Measurements from ENCODE around the gene SH3GL2. TPM values are rescaled to one million over a fixed set of nuclear protein-coding genes. Genes with fewer than 3 reads are reported as not detected.

The SH3GL2 gene
- total RNA-seq, 3 donors from 2014 or later (not counting 1 experiment from before 2014, with no cell fraction given): not detected

DNA sequence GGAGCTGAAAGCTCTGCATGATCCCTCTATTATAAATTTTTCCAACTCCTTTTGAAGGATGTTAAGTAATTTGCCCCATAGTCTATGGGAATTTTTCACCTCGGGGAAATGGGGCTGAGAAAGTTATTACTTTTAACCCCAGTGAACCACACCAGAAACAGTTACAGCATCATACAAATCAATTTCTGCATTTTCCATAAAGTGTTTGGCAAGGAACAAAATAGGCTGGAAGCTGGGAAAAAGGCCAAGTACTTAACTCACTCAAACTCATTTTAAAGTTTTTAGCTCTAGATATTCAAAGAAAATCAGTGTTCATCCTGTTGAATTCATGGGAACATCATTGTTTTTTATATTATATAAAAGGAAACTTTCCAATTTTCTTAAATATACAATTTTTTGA is 160.9 kb downstream of the SH3GL2 start:
- Histone ChIP-seq H3K36me3 (ENCODE audit: control insufficient read depth, insufficient read depth, low read length) (no peaks in the 10 kb centered on the region), H3K27me3 (ENCODE audit: control insufficient read depth, insufficient read depth, low read length) (no peaks in the 10 kb centered on the region), H3K27ac (ENCODE audit: low read length) (no peak overlapping the region), H3K4me1 (ENCODE audit: control insufficient read depth, insufficient read depth, low read length) (no peaks in the 10 kb centered on the region), H3K9me3 (ENCODE audit: control insufficient read depth, insufficient read depth, low read length) (no peaks in the 10 kb centered on the region), H3K4me3 (ENCODE audit: low read length) (no peak overlapping the region)
- DNase-seq (no peak), ATAC-seq (no peak)
- peaks cover 13 to 18% of the 10 kb centered on the region in 2 donors for H3K9me3 Mint-ChIP-seq
- no peaks in the 10 kb centered on the region for H3K27me3 Mint-ChIP-seq (ENCODE audit: low read depth in 2 of 2)
- H3K4me3 Mint-ChIP-seq: no peak overlapping the region
- H3K27ac Mint-ChIP-seq: no peak overlapping the region
- TF ChIP-seq, protein P1, sequence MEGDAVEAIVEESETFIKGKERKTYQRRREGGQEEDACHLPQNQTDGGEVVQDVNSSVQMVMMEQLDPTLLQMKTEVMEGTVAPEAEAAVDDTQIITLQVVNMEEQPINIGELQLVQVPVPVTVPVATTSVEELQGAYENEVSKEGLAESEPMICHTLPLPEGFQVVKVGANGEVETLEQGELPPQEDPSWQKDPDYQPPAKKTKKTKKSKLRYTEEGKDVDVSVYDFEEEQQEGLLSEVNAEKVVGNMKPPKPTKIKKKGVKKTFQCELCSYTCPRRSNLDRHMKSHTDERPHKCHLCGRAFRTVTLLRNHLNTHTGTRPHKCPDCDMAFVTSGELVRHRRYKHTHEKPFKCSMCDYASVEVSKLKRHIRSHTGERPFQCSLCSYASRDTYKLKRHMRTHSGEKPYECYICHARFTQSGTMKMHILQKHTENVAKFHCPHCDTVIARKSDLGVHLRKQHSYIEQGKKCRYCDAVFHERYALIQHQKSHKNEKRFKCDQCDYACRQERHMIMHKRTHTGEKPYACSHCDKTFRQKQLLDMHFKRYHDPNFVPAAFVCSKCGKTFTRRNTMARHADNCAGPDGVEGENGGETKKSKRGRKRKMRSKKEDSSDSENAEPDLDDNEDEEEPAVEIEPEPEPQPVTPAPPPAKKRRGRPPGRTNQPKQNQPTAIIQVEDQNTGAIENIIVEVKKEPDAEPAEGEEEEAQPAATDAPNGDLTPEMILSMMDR (IDR thresholded peaks at IDR 0.05): no peak
- H3K36me3 Mint-ChIP-seq: no peaks in the 10 kb centered on the region
- intact Hi-C loops (cut with micrococcal nuclease): no loop called here
- no peaks in the 10 kb centered on the region for H3K4me1 Mint-ChIP-seq
- WGBS (ENCODE audit: insufficient coverage): no CpG with 5 or more reads among the region's 1 CpG

DNA sequence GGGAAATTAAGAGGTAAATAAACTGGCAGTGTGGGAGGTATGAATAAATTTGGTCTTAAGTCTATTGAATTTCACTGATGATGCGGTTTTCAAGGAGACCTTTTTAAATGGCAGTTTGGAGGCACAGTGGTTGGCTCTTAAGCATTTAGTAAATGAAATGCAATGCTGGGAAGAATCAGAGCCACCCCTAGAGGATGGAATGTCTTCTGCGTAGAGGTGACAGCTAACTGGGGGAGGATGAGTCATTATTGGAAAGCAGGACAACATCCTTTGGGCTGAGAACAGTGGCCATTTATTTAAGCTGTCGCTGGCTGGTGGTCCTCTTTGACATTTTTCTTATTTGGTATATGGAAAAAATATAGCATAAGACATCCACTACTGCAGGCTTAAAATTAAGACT is 163.2 kb downstream of the SH3GL2 start:
- Mint-ChIP-seq H3K4me1 (no peaks in the 10 kb centered on the region), H3K36me3 (no peaks in the 10 kb centered on the region), H3K27ac (no peak overlapping the region), H3K9me3 (peaks cover 11% of the 10 kb centered on the region in 2 donors), H3K4me3 (no peak overlapping the region), H3K27me3 (ENCODE audit: low read depth in 2 of 2) (no peaks in the 10 kb centered on the region)
- Histone ChIP-seq H3K9me3 (ENCODE audit: control insufficient read depth, insufficient read depth, low read length) (no peaks in the 10 kb centered on the region), H3K4me1 (ENCODE audit: control insufficient read depth, insufficient read depth, low read length) (no peaks in the 10 kb centered on the region), H3K36me3 (ENCODE audit: control insufficient read depth, insufficient read depth, low read length) (no peaks in the 10 kb centered on the region), H3K4me3 (ENCODE audit: low read length) (no peak overlapping the region), H3K27me3 (ENCODE audit: control insufficient read depth, insufficient read depth, low read length) (no peaks in the 10 kb centered on the region), H3K27ac (ENCODE audit: low read length) (no peak overlapping the region)
- intact Hi-C loops (cut with micrococcal nuclease): no loop called here
- TF ChIP-seq, protein P1 (IDR thresholded peaks at IDR 0.05): no peak
- ATAC-seq: no peak
- DNase-seq: no peak
- 71% methylated on average over 3 of the region's 3 CpGs for WGBS (ENCODE audit: insufficient coverage)

DNA sequence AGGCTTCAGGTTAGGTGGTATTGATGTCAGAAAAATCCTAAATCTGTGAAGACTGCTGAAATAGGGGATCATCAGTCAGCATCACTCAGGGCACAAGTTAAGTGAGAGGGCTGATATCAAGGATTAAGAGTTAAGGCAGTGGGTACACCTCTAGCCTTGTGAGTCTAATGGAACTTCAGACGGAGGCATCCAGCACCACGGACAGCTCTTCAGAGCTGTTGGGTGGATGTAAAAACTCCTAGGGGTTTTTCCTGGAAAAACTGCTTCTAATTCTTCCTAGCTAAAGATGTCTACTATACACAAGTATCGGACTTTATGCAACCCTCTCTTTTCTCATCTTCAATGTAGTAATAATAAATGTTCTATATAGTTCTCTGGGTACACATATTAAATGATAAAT is 165.9 kb downstream of the SH3GL2 start:
- no peak for DNase-seq
- no peaks in the 10 kb centered on the region for H3K9me3 ChIP-seq (ENCODE audit: control insufficient read depth, insufficient read depth, low read length)
- no peaks in the 10 kb centered on the region for H3K4me1 Mint-ChIP-seq

DNA sequence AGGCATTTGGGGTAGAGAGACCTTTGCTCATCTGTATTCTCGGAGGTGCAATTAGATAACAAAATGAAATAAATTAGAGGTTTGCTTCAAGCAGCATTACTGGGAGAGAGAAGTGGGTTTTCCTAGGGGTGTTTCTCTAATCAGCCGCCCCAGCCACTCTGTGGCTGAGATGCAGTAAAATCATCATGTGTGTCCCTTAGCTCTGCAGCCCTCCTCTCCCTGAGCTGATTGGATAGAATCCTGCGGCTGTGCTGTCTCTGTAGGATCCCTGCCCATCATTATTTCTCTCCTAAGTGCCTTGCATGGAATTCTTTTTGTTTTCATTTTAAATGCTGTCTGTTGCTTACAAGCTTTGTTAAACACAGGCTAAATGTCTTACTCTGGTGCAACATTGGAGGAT is 171.4 kb downstream of the SH3GL2 start:
- no peak overlapping the region for H3K27ac Mint-ChIP-seq
- no peaks in the 10 kb centered on the region for H3K4me1 Mint-ChIP-seq
- intact Hi-C loops (cut with micrococcal nuclease): no loop called here
- Histone ChIP-seq H3K36me3 (ENCODE audit: control insufficient read depth, insufficient read depth, low read length) (no peaks in the 10 kb centered on the region), H3K4me3 (ENCODE audit: low read length) (no peak overlapping the region), H3K27ac (ENCODE audit: low read length) (no peak overlapping the region), H3K4me1 (ENCODE audit: control insufficient read depth, insufficient read depth, low read length) (no peaks in the 10 kb centered on the region), H3K27me3 (ENCODE audit: control insufficient read depth, insufficient read depth, low read length) (no peaks in the 10 kb centered on the region), H3K9me3 (ENCODE audit: control insufficient read depth, insufficient read depth, low read length) (no peaks in the 10 kb centered on the region)
- ATAC-seq (no peak), DNase-seq (no peak)
- no peaks in the 10 kb centered on the region for H3K36me3 Mint-ChIP-seq
- TF ChIP-seq, protein P1 (IDR thresholded peaks at IDR 0.05): no peak
- no peaks in the 10 kb centered on the region for H3K27me3 Mint-ChIP-seq (ENCODE audit: low read depth in 2 of 2)
- WGBS (ENCODE audit: insufficient coverage): 79% methylated on average over 3 of the region's 3 CpGs
- peaks cover 13 to 14% of the 10 kb centered on the region in 2 donors for H3K9me3 Mint-ChIP-seq
- H3K4me3 Mint-ChIP-seq: no peak overlapping the region

More for the DNA sequence above, 165.9 kb downstream of the SH3GL2 start:
- Mint-ChIP-seq H3K27me3 (ENCODE audit: low read depth in 2 of 2) (no peaks in the 10 kb centered on the region), H3K9me3 (peaks cover 12% of the 10 kb centered on the region in 2 donors), H3K4me3 (no peak overlapping the region), H3K36me3 (no peaks in the 10 kb centered on the region), H3K27ac (no peak overlapping the region)
- H3K27ac ChIP-seq (ENCODE audit: low read length): no peak overlapping the region
- WGBS (ENCODE audit: insufficient coverage): 21% methylated on average over 2 of the region's 3 CpGs
- intact Hi-C loops (cut with micrococcal nuclease): no loop called here
- TF ChIP-seq, protein P1 (IDR thresholded peaks at IDR 0.05): no peak
- no peaks in the 10 kb centered on the region for H3K4me1 ChIP-seq (ENCODE audit: control insufficient read depth, insufficient read depth, low read length)
- ATAC-seq: no peak
- no peak overlapping the region for H3K4me3 ChIP-seq (ENCODE audit: low read length)
- H3K27me3 ChIP-seq (ENCODE audit: control insufficient read depth, insufficient read depth, low read length): no peaks in the 10 kb centered on the region
- H3K36me3 ChIP-seq (ENCODE audit: control insufficient read depth, insufficient read depth, low read length): no peaks in the 10 kb centered on the region

Data from natural killer cell (primary cell).